Myocyte (in vitro differentiated cells): ENCODE measurements around the gene RALA. TPM values are rescaled to one million over a fixed set of nuclear protein-coding genes. Genes with fewer than 3 reads are reported as not detected.

Experiments
- DNase-seq: peaks from one replicate; pipeline ENCODE4 v3.0.0-alpha.2; 2012; ENCODE audit warnings: low read depth
- polyA plus RNA-seq: library from polyadenylated mRNA; unstranded; fragments of >200 nt; gene quantifications from one replicate; pipeline ENCODE4 v1.2.1, GENCODE V29; 2012; ENCODE audit warnings: missing spikeins
- total RNA-seq: library from RNA; depleted of rRNA; stranded (reverse); fragments of >200 nt; gene quantifications from 2 replicates; pipeline ENCODE4 v1.2.3, GENCODE V29; 2014

The RALA gene, protein sequence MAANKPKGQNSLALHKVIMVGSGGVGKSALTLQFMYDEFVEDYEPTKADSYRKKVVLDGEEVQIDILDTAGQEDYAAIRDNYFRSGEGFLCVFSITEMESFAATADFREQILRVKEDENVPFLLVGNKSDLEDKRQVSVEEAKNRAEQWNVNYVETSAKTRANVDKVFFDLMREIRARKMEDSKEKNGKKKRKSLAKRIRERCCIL
- 16.5 and 17.3 TPM in 2 replicates for total RNA-seq
- 62.0 TPM for polyA plus RNA-seq

GRCh38 chr7:39623047-39623731 lies at the start of gene RALA:
Gene RALA (plus strand): TSS chr7:39623572. CDS start chr7:39686668, 63,096 bp downstream.
- peak; percentile 98 for DNase-seq

GRCh38 chr7:39574673-39575349 lies 48.6 kb upstream of the RALA start:
- no peak for DNase-seq

GRCh38 chr7:39577229-39577874 lies 46.0 kb upstream of the RALA start:
- no peak for DNase-seq

- DNase-seq, result peak; percentile 95
Measured at GRCh38 chr7:39580149-39580874, 43.1 kb upstream of the RALA start.

DNA sequence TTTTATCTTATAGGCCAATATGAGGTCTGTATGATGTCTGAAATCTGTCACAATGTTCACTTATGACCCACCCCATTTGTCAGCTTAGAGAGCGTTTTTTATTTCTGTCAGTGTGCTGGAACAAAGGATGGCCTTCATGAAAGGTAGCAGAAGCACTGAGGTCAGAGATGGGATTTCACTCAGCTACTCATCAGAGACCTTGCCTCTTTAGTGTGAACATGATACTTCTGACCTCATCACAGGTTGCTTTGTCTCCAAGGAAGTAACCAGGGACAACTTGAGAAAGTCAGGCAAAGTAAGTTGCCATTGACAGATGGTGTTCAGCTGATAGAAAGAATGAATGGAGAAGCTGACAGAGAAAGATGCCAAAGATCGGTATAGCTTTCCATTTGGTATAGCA lies 40.8 kb upstream of the RALA start:
- no peak for DNase-seq

DNA sequence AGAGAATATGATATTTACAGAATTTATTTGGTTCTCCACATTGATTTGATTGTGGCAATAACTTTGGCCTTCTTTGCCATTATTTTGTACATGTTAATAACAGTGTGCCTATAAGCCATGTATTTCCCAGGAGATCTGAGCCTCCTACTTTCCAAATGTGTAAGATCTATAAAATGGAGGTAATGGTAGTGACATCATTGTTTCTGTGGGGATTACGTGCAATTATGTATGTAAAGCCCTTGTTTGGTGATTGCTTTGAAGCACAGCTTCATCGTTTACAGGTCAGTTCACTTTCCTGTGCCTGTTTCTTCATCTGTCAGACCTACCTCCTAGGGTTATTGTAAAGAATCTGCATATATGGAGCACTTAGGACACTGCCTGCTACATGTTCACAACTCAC lies 39.8 kb upstream of the RALA start:
- DNase-seq, result no peak

DNA sequence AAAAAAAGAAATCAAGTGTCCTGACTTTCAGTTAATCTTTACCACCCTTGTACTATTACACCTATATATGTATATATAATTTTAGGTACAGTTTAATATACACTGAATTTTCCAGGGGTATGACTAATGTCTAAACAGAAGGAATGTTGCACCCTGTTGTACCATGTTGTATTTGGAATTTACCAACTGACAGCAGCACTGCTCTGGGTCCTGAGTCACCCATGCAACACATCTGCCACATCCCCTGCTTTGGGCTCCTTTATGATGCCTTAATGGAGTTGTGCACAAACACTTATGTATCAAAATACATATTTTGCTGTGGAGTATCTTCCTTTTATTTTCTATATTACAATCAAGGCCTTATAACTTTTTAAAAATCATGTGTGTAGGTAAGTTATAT lies 36.0 kb upstream of the RALA start:
- peak; percentile 36 for DNase-seq

DNA sequence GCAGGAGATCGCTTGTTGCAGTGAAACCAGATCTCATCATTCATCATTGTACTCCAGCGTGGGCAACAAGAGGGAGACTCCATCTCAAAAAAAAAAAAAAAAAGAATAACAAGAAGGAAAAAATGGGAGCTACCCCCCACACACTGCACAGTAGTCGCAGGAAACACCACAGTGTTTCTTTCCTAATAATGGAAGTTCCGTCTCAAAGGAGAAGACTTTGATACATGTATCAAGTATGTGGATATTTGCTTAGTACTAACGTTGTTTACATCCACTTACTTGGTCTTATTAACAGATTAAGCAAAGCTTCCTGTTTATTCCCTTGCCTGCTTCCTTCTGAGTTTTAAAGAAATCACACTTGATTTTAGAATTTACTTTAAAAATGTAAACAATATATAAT lies 35.0 kb upstream of the RALA start:
- no peak for DNase-seq

- peak; percentile 98 for DNase-seq
Measured at GRCh38 chr7:39589323-39590111, 33.9 kb upstream of the RALA start.

DNA sequence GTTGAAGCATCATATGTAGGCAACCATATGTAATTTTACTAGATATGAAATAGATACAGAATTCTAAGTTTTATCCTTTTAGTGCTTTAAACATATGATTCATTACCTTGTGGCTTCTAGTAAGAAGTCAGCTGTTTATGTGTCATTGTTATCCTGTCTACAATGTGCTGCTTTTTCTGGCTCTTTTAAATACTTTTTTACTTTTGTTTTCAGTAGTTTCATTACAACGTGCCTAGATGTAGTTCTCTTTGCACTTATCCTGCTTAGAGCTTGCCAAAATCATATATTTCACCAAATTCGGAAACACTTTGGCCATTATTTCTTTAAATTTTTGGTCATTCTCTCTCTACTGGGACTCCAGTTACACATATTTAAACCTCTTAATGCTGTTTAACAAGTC lies 30.8 kb upstream of the RALA start:
- peak; percentile 70 for DNase-seq

GRCh38 chr7:39594988-39595620 lies 28.3 kb upstream of the RALA start:
- peak; percentile 69 for DNase-seq

GRCh38 chr7:39602351-39602750 lies 21.0 kb upstream of the RALA start:
- no peak for DNase-seq

DNA sequence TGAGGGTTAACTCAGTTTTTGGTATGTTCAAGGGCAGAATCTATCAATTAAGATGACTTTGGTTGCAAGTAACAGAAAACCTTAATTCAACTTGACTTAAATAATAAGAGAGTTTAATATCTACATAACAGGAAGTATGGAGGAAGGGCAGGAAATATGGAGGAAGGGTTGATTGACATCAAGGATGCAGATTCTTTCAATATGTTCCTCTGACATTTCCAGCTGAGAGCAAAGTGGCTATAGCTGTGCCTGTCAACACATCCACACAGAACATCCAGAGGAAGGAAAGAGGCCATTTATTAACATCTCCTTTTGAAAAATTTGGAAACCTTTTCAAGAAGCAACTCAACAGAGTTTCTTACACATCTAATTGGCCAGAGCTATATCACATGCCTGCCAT lies 19.4 kb upstream of the RALA start:
- no peak for DNase-seq

- peak; percentile 87 for DNase-seq
Measured at GRCh38 chr7:39605087-39605486, 18.3 kb upstream of the RALA start.

- no peak for DNase-seq
Measured at GRCh38 chr7:39606352-39606751, 17.0 kb upstream of the RALA start.

DNA sequence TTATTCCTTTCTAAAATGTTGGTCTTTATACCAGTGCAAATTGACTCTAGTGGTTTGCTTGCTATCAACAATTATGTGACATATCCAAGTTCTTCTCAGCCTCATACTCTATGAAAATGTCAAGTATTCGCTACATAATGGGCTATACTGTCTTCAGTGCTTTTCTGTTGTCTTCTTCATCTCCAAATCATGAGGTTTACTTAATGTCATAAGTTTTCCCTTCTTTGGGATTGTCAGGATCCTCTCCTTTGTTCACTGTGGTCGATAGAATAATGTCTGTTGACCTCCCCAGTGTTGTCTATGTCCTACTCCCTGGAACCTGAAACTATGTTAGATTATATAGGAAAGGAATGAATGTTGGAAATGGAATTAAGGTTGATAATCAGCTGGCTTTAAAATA lies 16.4 kb upstream of the RALA start:
- no peak for DNase-seq

GRCh38 chr7:39607865-39608264 lies 15.5 kb upstream of the RALA start:
- no peak for DNase-seq

- DNase-seq, result no peak
Measured at GRCh38 chr7:39608278-39608677, 15.1 kb upstream of the RALA start.

DNA sequence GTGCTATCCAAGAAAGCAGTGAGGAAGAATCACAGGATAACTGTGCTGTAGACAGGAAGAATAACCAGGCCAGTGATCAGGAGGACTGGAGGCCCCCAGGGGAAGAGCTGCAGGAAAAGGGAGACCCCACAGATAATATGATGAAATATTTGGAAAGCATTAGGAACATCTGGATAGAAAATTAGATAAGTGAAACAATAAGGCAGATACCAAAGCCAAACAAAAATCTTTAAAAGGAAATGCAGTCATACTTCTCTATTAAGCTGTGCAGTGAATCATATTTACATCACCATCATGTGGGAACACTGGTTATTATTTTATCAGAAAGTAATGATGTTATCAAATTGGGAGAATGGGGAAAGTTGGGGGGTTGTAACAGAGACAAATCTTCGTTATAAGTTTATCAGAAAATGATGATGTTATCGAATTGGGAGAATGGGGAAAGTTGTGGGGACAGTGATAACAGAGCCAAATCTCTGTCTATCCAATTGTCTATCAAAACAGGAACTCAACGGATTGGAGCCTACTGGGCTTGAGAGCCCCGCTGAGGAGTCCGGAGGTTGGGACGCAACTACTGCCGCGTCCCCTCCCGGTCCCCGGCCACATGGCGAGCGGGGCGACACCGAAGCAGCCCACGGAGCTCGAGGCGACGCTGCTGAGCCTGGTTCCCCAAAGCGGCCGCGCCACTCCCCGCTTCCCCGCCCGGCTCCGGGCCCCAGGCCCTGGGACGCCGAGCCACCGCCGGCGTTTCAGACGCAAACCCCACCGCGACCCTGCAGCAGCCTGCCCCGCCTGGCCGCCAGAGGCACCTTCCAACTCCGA lies 14.0 kb upstream of the RALA start:
- DNase-seq, result no peak
